HG03280 (cell line): ENCODE data around the gene MPDZ.
"Not testable (repeated sequence)": the region's sequence is repeated elsewhere in the genome, so short reads cannot be mapped to it uniquely, and the experiment has no call there.

Source experiments
- ATAC-seq: cut with Tn5 transposase; IDR thresholded peaks from one replicate; pipeline ENCODE4 v1.9.1; 2021; ENCODE audit warnings: mild to moderate bottlenecking, moderate library complexity; ENCODE audit not compliant: unreplicated experiment

Gene MPDZ

GRCh38 chr9:13266167-13266566 lies 13.3 kb downstream of the MPDZ start:
- no peak for ATAC-seq

- ATAC-seq, result no peak
These were observed 14.7 kb downstream of the MPDZ start for GRCh38 chr9:13264788-13265187.

- no peak for ATAC-seq
These were observed 16.0 kb downstream of the MPDZ start for GRCh38 chr9:13263511-13263910.

GRCh38 chr9:13252852-13253251 lies 26.6 kb downstream of the MPDZ start:
- no peak for ATAC-seq

- ATAC-seq, result no peak
These were observed 35.3 kb downstream of the MPDZ start for GRCh38 chr9:13244181-13244580.

- no peak for ATAC-seq
These were observed 38.2 kb downstream of the MPDZ start for GRCh38 chr9:13241283-13241682.

GRCh38 chr9:13239660-13240059 lies 39.8 kb downstream of the MPDZ start:
- ATAC-seq, result no peak

- ATAC-seq, result no peak
These were observed 40.3 kb downstream of the MPDZ start for GRCh38 chr9:13239208-13239607.

- ATAC-seq, result no peak
These were observed 44.6 kb downstream of the MPDZ start for GRCh38 chr9:13234932-13235331.

GRCh38 chr9:13228431-13228830 lies 51.1 kb downstream of the MPDZ start:
- ATAC-seq, result no peak

- no peak for ATAC-seq
These were observed 55.1 kb downstream of the MPDZ start for GRCh38 chr9:13224366-13224765.

GRCh38 chr9:13222733-13223132 lies 56.8 kb downstream of the MPDZ start:
- ATAC-seq, result not testable (repeated sequence)

- no peak for ATAC-seq
These were observed 57.8 kb downstream of the MPDZ start for GRCh38 chr9:13221741-13222140.

- no peak for ATAC-seq
These were observed 58.7 kb downstream of the MPDZ start for GRCh38 chr9:13220837-13221236.

- ATAC-seq, result no peak
These were observed 63.5 kb downstream of the MPDZ start for GRCh38 chr9:13215791-13216554.

GRCh38 chr9:13213998-13214397 lies 65.5 kb downstream of the MPDZ start:
- no peak for ATAC-seq

- no peak for ATAC-seq
These were observed 66.2 kb downstream of the MPDZ start for GRCh38 chr9:13213337-13213736.

- no peak for ATAC-seq
These were observed 69.2 kb downstream of the MPDZ start for GRCh38 chr9:13210306-13210705.

GRCh38 chr9:13209498-13209897 lies 70.0 kb downstream of the MPDZ start:
- no peak for ATAC-seq

GRCh38 chr9:13205824-13206223 lies 73.7 kb downstream of the MPDZ start:
- ATAC-seq, result no peak

GRCh38 chr9:13190040-13190439 lies 89.5 kb downstream of the MPDZ start:
- no peak for ATAC-seq

- ATAC-seq, result no peak
These were observed 90.1 kb downstream of the MPDZ start for GRCh38 chr9:13189362-13189761.

- no peak for ATAC-seq
These were observed 92.7 kb downstream of the MPDZ start for GRCh38 chr9:13186774-13187173.
